Neural progenitor cell (in vitro differentiated cells): ENCODE results near the gene TLE1. TPM values are rescaled to one million over a fixed set of nuclear protein-coding genes. Genes with fewer than 3 reads are reported as not detected.

Experiments
- DNase-seq: peaks from one replicate; pipeline ENCODE4 v3.0.0-alpha.2; 2016; ENCODE audit warnings: low spot score
- H2AFZ ChIP-seq: fragments of 200-600 bp; sonication (generic); replicated peaks from 2 replicates; pipeline ENCODE4 v1.6.1; 2016; ENCODE audit warnings: antibody characterized with exemption
- H3F3A ChIP-seq: fragments of 200-600 bp; sonication (generic); 2 replicates; pipeline ENCODE4 v1.6.1; 2016; ENCODE audit warnings: antibody characterized with exemption, low read depth
- H3K27ac ChIP-seq: fragments of 200-600 bp; sonication (generic); 2 replicates; pipeline ENCODE4 v1.5.1; 2016; ENCODE audit warnings: mild to moderate bottlenecking
- H3K27me3 ChIP-seq: fragments of 200-600 bp; sonication (generic); 2 replicates; pipeline ENCODE4 v1.6.1; 2016; ENCODE audit warnings: mild to moderate bottlenecking, moderate library complexity
- H3K36me3 ChIP-seq: fragments of 200-600 bp; sonication (generic); 2 replicates; pipeline ENCODE4 v1.5.1; 2016
- H3K4me1 ChIP-seq: fragments of 200-600 bp; sonication (generic); 2 replicates; pipeline ENCODE4 v1.6.1; 2016; ENCODE audit warnings: mixed run types
- H3K4me2 ChIP-seq: fragments of 200-600 bp; sonication (generic); 2 replicates; pipeline ENCODE4 v1.6.1; 2016
- H3K4me3 ChIP-seq: fragments of 200-600 bp; sonication (generic); 2 replicates; pipeline ENCODE4 v1.5.1; 2016
- H3K79me2 ChIP-seq: fragments of 200-600 bp; sonication (generic); 2 replicates; pipeline ENCODE4 v1.6.1; 2016; ENCODE audit warnings: low read depth
- H3K9ac ChIP-seq: fragments of 200-600 bp; sonication (generic); 2 replicates; pipeline ENCODE4 v1.6.1; 2016
- H3K9me3 ChIP-seq: fragments of 200-600 bp; sonication (generic); 2 replicates; pipeline ENCODE4 v1.5.1; 2016; ENCODE audit warnings: low read depth
- H4K20me1 ChIP-seq: fragments of 200-600 bp; sonication (generic); 2 replicates; pipeline ENCODE4 v1.6.1; 2016; ENCODE audit warnings: low read depth
- H3K27ac Mint-ChIP-seq: 3 replicates; pipeline ENCODE4 v1.8.0; 2021; ENCODE audit warnings: mixed read lengths
- H3K27me3 Mint-ChIP-seq: 2 replicates; pipeline ENCODE4 v1.8.0; 2022; ENCODE audit warnings: low read depth, mild to moderate bottlenecking, inconsistent platforms, moderate library complexity, mixed read lengths; ENCODE audit not compliant: insufficient read depth
- H3K36me3 Mint-ChIP-seq: 3 replicates; pipeline ENCODE4 v1.8.0; 2021; ENCODE audit warnings: mixed read lengths
- H3K4me1 Mint-ChIP-seq: 3 replicates; pipeline ENCODE4 v1.8.0; 2021; ENCODE audit warnings: mixed read lengths
- H3K4me3 Mint-ChIP-seq: 3 replicates; pipeline ENCODE4 v1.8.0; 2021; ENCODE audit warnings: mild to moderate bottlenecking, moderate library complexity, mixed read lengths
- H3K9me3 Mint-ChIP-seq: 3 replicates; pipeline ENCODE4 v1.8.0; 2020; ENCODE audit warnings: mixed read lengths
- CTCF ChIP-seq: fragments of 200-600 bp; sonication (generic); IDR thresholded peaks from 2 replicates; pipeline ENCODE4 v1.5.1; 2017; ENCODE audit warnings: antibody characterized with exemption, mild to moderate bottlenecking
- EZH2 ChIP-seq: fragments of 200-600 bp; sonication (generic); IDR thresholded peaks from 2 replicates; pipeline ENCODE4 v1.6.1; 2017; ENCODE audit warnings: antibody characterized with exemption, mild to moderate bottlenecking, moderate library complexity
- EZH2phosphoT487 ChIP-seq: fragments of 200-600 bp; sonication (generic); IDR thresholded peaks from 2 replicates; pipeline ENCODE4 v1.6.1; 2017; ENCODE audit warnings: antibody characterized with exemption
- total RNA-seq: library from RNA; depleted of rRNA; stranded (reverse); fragments of >200 nt; gene quantifications from 2 replicates; pipeline ENCODE4 v1.2.3, GENCODE V29; 2015; ENCODE audit warnings: low replicate concordance

TLE1 gene
- total RNA-seq, 1 donor from 2014 or later, result 54.7 TPM

GRCh38 chr9:81564632-81565031 lies 124.7 kb downstream of the TLE1 start:
- Histone ChIP-seq H3K36me3 (no peaks in the 10 kb centered on the region), H3K27ac (no peak overlapping the region), H4K20me1 (no peaks in the 10 kb centered on the region), H3K9me3 (no peaks in the 10 kb centered on the region), H3K4me3 (no peak overlapping the region), H2AFZ (no peak overlapping the region), H3K79me2 (no peaks in the 10 kb centered on the region), H3F3A (no peaks in the 10 kb centered on the region), H3K9ac (no peak overlapping the region), H3K27me3 (no peaks in the 10 kb centered on the region), H3K4me2 (no peak overlapping the region), H3K4me1 (peaks cover 26% of the 10 kb centered on the region)
- peaks cover 48% of the 10 kb centered on the region for H3K4me1 Mint-ChIP-seq
- TF ChIP-seq EZH2, result no peak
- TF ChIP-seq CTCF, result no peak
- TF ChIP-seq EZH2phosphoT487, result no peak
- no peak for DNase-seq
- peak overlapping the region; percentile 12 for H3K4me3 Mint-ChIP-seq
- peak overlapping the region; percentile 3 for H3K27ac Mint-ChIP-seq
- peaks cover 16% of the 10 kb centered on the region for H3K27me3 Mint-ChIP-seq
- no peaks in the 10 kb centered on the region for H3K36me3 Mint-ChIP-seq
- H3K9me3 Mint-ChIP-seq, result peaks cover 3% of the 10 kb centered on the region

GRCh38 chr9:81563739-81564138 lies 125.6 kb downstream of the TLE1 start:
- H3K9me3 Mint-ChIP-seq, result peaks cover 3% of the 10 kb centered on the region
- no peak for DNase-seq
- no peak overlapping the region for H3K4me3 Mint-ChIP-seq
- H3K27me3 Mint-ChIP-seq, result peaks cover 20% of the 10 kb centered on the region
- H3K27ac Mint-ChIP-seq, result no peak overlapping the region
- no peak overlapping the region for H3K27ac ChIP-seq
- no peaks in the 10 kb centered on the region for H3F3A ChIP-seq
- no peak overlapping the region for H3K4me2 ChIP-seq
- H2AFZ ChIP-seq, result no peak overlapping the region
- TF ChIP-seq EZH2phosphoT487 (no peak), CTCF (no peak), EZH2 (no peak)
- H3K4me3 ChIP-seq, result no peak overlapping the region
- no peaks in the 10 kb centered on the region for H3K36me3 Mint-ChIP-seq
- H3K4me1 Mint-ChIP-seq, result peaks cover 53% of the 10 kb centered on the region
- H3K79me2 ChIP-seq, result no peaks in the 10 kb centered on the region
- H3K9ac ChIP-seq, result no peak overlapping the region
- no peaks in the 10 kb centered on the region for H4K20me1 ChIP-seq
- no peaks in the 10 kb centered on the region for H3K36me3 ChIP-seq
- H3K4me1 ChIP-seq, result peaks cover 26% of the 10 kb centered on the region
- H3K9me3 ChIP-seq, result no peaks in the 10 kb centered on the region
- H3K27me3 ChIP-seq, result no peaks in the 10 kb centered on the region

- peaks cover 22% of the 10 kb centered on the region for H3K27me3 Mint-ChIP-seq
- no peaks in the 10 kb centered on the region for H3K36me3 Mint-ChIP-seq
- peaks cover 26% of the 10 kb centered on the region for H3K4me1 ChIP-seq
- no peaks in the 10 kb centered on the region for H4K20me1 ChIP-seq
- DNase-seq, result no peak
- H3K4me1 Mint-ChIP-seq, result peaks cover 59% of the 10 kb centered on the region
- H3K9me3 ChIP-seq, result no peaks in the 10 kb centered on the region
- TF ChIP-seq EZH2 (no peak), EZH2phosphoT487 (no peak), CTCF (no peak)
- no peak overlapping the region for H3K27ac Mint-ChIP-seq
- no peaks in the 10 kb centered on the region for H3F3A ChIP-seq
- no peak overlapping the region for H2AFZ ChIP-seq
- H3K79me2 ChIP-seq, result no peaks in the 10 kb centered on the region
- H3K4me2 ChIP-seq, result no peak overlapping the region
- H3K36me3 ChIP-seq, result no peaks in the 10 kb centered on the region
- H3K9ac ChIP-seq, result no peak overlapping the region
- no peaks in the 10 kb centered on the region for H3K27me3 ChIP-seq
- peaks cover 3% of the 10 kb centered on the region for H3K9me3 Mint-ChIP-seq
- no peak overlapping the region for H3K27ac ChIP-seq
- no peak overlapping the region for H3K4me3 ChIP-seq
- no peak overlapping the region for H3K4me3 Mint-ChIP-seq
Observed at GRCh38 chr9:81563020-81563407, 126.3 kb downstream of the TLE1 start.
